ENCODE data around the gene MBP. TPM values are rescaled to one million over a fixed set of nuclear protein-coding genes. Genes with fewer than 3 reads are reported as not detected.

MBP gene
- total and polyA plus RNA-seq, 2 of the 13 experiments (the other 11 are each of a cell fraction or from before 2014, with no cell fraction given): 5.0 to 8.5 TPM

DNA sequence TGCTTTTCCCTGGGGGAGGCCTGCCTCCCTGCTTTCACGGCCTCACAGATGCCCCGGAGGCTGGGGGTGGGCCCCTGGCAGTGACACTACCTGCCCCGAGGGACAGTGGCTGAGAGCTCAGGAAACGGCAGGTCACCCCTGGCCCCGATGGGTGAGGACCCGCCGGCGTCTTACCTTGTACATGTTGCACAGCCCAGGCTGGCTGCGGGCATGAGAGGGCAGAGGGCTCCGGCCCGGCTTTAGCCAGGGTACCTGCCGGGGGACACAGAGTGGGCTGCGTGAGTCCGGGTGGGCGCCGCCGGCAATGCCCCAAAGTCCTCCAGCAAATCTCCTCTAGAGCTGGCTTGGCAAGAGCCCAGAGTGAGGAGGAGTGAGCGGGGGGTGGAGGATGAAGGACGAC lies 122.9 kb downstream of the MBP start:
- H3K36me3 ChIP-seq (replicated peaks in 1 of 2; ENCODE audit: control insufficient read depth in 1 of 2, insufficient read depth in 2 of 2, low read length in 2 of 2): no peaks in the 10 kb centered on the region
- no peaks in the 10 kb centered on the region for H4K20me1 ChIP-seq (ENCODE audit: insufficient read depth, low read length)
- intact Hi-C loops (cut with micrococcal nuclease; ENCODE audit: unreplicated experiment) (no loop called here), in situ Hi-C loops (cut with HindIII; ENCODE audit: extremely low pct_ligation_motif_present, low pct_unique_long_range_greater_than_20kb) (no loop called here)
- FAIRE-seq (no peak), DNase-seq (ENCODE audit: low spot score) (no peak), ATAC-seq (no peak)
- H3K4me2 ChIP-seq (ENCODE audit: low read depth, low read length): no peak overlapping the region
- no peaks in the 10 kb centered on the region for H3K9me3 ChIP-seq (ENCODE audit: low read length)
- ChIA-PET CTCF (ENCODE audit: low intra/inter-chr PET ratio, low total read pairs) (no interaction called here), POLR2A (no interaction called here)
- TF ChIP-seq ZNF746 (CRISPR knock-in tag; IDR thresholded peaks at IDR 0.05) (no peak), REXO4 (CRISPR knock-in tag; IDR thresholded peaks at IDR 0.05; ENCODE audit: borderline replicate concordance) (no peak)
- TF ChIP-seq, protein P1, sequence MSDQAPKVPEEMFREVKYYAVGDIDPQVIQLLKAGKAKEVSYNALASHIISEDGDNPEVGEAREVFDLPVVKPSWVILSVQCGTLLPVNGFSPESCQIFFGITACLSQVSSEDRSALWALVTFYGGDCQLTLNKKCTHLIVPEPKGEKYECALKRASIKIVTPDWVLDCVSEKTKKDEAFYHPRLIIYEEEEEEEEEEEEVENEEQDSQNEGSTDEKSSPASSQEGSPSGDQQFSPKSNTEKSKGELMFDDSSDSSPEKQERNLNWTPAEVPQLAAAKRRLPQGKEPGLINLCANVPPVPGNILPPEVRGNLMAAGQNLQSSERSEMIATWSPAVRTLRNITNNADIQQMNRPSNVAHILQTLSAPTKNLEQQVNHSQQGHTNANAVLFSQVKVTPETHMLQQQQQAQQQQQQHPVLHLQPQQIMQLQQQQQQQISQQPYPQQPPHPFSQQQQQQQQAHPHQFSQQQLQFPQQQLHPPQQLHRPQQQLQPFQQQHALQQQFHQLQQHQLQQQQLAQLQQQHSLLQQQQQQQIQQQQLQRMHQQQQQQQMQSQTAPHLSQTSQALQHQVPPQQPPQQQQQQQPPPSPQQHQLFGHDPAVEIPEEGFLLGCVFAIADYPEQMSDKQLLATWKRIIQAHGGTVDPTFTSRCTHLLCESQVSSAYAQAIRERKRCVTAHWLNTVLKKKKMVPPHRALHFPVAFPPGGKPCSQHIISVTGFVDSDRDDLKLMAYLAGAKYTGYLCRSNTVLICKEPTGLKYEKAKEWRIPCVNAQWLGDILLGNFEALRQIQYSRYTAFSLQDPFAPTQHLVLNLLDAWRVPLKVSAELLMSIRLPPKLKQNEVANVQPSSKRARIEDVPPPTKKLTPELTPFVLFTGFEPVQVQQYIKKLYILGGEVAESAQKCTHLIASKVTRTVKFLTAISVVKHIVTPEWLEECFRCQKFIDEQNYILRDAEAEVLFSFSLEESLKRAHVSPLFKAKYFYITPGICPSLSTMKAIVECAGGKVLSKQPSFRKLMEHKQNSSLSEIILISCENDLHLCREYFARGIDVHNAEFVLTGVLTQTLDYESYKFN (CRISPR knock-in tag; conservative IDR thresholded peaks at IDR 0.05): no peak
- H2AFZ ChIP-seq (ENCODE audit: low read length): no peak overlapping the region
- no peaks in the 10 kb centered on the region for H3K27me3 ChIP-seq (ENCODE audit: control insufficient read depth in 1 of 2, insufficient read depth in 2 of 2, low read length in 2 of 2)
- H3K4me3 ChIP-seq (replicated peaks in 1 of 3; ENCODE audit: insufficient read depth in 1 of 3, low read depth in 2 of 3, low read length in 3 of 3): no peak overlapping the region
- no TSS peak for BruUV-seq (replicated peaks)
- H3K4me1 ChIP-seq (ENCODE audit: insufficient read depth, low read length): no peaks in the 10 kb centered on the region
- no peak overlapping the region for H3K9ac ChIP-seq (ENCODE audit: insufficient read depth, low read depth, low read length)
- H3K27ac ChIP-seq (ENCODE audit: extremely low read length, insufficient read depth, low read length): no peak overlapping the region
- no peaks in the 10 kb centered on the region for H3K79me2 ChIP-seq (ENCODE audit: insufficient read depth, low read length)
- 93% methylated on average over 12 of the region's 19 CpGs for WGBS (ENCODE audit: low lambda C conversion rate)

DNA sequence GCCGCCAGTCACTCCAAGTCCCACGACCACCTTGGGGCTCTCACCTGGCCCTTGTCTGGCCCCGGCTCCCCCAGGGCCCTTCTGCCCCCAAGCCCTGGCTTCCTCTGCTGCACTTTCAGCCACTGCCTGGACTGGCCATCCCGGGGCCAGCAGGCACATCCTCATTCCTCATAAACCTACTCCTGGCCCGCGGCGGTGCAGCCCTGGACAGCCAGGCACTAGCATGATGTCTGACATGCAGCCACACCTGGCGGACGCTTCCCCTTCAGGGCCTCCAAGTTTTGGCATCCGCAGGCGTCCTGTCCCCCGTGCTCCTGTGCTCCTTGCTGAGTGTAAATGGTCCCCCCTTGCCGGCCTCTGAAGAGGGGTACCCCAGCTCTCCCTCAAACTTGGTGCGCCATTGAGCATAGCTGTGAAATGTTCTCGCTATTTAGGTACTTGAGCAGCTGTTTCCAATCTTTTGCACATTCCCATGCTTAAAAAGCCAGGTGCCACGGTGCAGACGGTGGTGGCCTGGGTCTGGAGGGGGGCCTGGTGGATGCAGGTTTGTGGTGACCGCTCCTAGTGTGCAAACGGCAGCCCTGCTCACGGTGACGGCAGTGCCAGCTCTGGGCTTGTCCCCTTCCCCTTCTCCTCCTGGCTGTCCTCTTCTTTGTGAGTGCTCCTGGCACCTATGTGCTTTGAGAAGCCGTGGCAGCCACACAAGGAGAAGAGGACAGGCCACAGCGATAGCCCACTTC lies 123.8 kb downstream of the MBP start:
- Histone ChIP-seq H3K36me3 (replicated peaks in 1 of 2; ENCODE audit: control insufficient read depth in 1 of 2, insufficient read depth in 2 of 2, low read length in 2 of 2) (no peaks in the 10 kb centered on the region), H3K4me3 (replicated peaks in 1 of 3; ENCODE audit: insufficient read depth in 1 of 3, low read depth in 2 of 3, low read length in 3 of 3) (no peak overlapping the region), H3K79me2 (ENCODE audit: insufficient read depth, low read length) (no peaks in the 10 kb centered on the region), H3K9me3 (ENCODE audit: low read length) (no peaks in the 10 kb centered on the region), H3K4me2 (ENCODE audit: low read depth, low read length) (no peak overlapping the region), H3K4me1 (ENCODE audit: insufficient read depth, low read length) (no peaks in the 10 kb centered on the region), H2AFZ (ENCODE audit: low read length) (no peak overlapping the region), H4K20me1 (ENCODE audit: insufficient read depth, low read length) (no peaks in the 10 kb centered on the region), H3K27ac (ENCODE audit: extremely low read length, insufficient read depth, low read length) (no peak overlapping the region), H3K27me3 (ENCODE audit: control insufficient read depth in 1 of 2, insufficient read depth in 2 of 2, low read length in 2 of 2) (no peaks in the 10 kb centered on the region), H3K9ac (ENCODE audit: insufficient read depth, low read depth, low read length) (no peak overlapping the region)
- in situ Hi-C loops (cut with HindIII; ENCODE audit: extremely low pct_ligation_motif_present, low pct_unique_long_range_greater_than_20kb) (no loop called here), intact Hi-C loops (cut with micrococcal nuclease; ENCODE audit: unreplicated experiment) (no loop called here)
- ChIA-PET POLR2A (no interaction called here), CTCF (ENCODE audit: low intra/inter-chr PET ratio, low total read pairs) (no interaction called here)
- no TSS peak for BruUV-seq (replicated peaks)
- FAIRE-seq: no peak
- 94% methylated on average over 21 of the region's 23 CpGs for WGBS (ENCODE audit: low lambda C conversion rate)
- ATAC-seq: no peak
- no peak for DNase-seq (ENCODE audit: low spot score)
- TF ChIP-seq, protein P2, sequence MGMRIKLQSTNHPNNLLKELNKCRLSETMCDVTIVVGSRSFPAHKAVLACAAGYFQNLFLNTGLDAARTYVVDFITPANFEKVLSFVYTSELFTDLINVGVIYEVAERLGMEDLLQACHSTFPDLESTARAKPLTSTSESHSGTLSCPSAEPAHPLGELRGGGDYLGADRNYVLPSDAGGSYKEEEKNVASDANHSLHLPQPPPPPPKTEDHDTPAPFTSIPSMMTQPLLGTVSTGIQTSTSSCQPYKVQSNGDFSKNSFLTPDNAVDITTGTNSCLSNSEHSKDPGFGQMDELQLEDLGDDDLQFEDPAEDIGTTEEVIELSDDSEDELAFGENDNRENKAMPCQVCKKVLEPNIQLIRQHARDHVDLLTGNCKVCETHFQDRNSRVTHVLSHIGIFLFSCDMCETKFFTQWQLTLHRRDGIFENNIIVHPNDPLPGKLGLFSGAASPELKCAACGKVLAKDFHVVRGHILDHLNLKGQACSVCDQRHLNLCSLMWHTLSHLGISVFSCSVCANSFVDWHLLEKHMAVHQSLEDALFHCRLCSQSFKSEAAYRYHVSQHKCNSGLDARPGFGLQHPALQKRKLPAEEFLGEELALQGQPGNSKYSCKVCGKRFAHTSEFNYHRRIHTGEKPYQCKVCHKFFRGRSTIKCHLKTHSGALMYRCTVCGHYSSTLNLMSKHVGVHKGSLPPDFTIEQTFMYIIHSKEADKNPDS (CRISPR knock-in tag; IDR thresholded peaks at IDR 0.05): no peak
- no peak for TF ChIP-seq NFE2L2 (IDR thresholded peaks at IDR 0.05; ENCODE audit: low read length)
- TF ChIP-seq, protein P3, sequence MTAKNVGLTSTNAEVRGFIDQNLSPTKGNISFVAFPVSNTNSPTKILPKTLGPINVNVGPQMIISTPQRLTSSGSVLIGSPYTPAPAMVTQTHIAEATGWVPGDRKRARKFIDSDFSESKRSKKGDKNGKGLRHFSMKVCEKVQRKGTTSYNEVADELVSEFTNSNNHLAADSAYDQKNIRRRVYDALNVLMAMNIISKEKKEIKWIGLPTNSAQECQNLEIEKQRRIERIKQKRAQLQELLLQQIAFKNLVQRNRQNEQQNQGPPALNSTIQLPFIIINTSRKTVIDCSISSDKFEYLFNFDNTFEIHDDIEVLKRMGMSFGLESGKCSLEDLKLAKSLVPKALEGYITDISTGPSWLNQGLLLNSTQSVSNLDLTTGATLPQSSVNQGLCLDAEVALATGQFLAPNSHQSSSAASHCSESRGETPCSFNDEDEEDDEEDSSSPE (CRISPR knock-in tag; IDR thresholded peaks at IDR 0.05): no peak

Data from HepG2 (cell line).